Thoracic aorta (tissue), 2 donors: ENCODE data around the gene WHRN. TPM values are rescaled to one million over a fixed set of nuclear protein-coding genes. Genes with fewer than 3 reads are reported as not detected.

Source experiments
- ATAC-seq: fragments of 150-250 bp; one replicate; pipeline ENCODE4 v1.8.0; 2017; ENCODE audit warnings: low read depth; ENCODE audit not compliant: insufficient number of reproducible peaks, low FRiP score
- DNase-seq: peaks from one replicate; pipeline ENCODE4 v3.0.0-alpha.2; 2020; ENCODE audit warnings: low spot score
- H3K27ac ChIP-seq, 2 donors: fragments of 200-600 bp; sonication (generic); 1 replicate in 1 of 2; 2 replicates in 1 of 2; pipeline ENCODE4 v1.5.1; 2016; ENCODE audit warnings: mild to moderate bottlenecking in 2 of 2, moderate library complexity in 2 of 2
- H3K27me3 ChIP-seq: fragments of 200-600 bp; sonication (generic); replicated peaks from 2 replicates; pipeline ENCODE4 v1.6.0; 2016; ENCODE audit warnings: mild to moderate bottlenecking; ENCODE audit not compliant: insufficient read depth
- H3K36me3 ChIP-seq: fragments of 200-600 bp; sonication (generic); one replicate; pipeline ENCODE4 v1.5.1; 2016
- H3K4me1 ChIP-seq, 2 donors: fragments of 200-600 bp; sonication (generic); 1 replicate in 1 of 2; 2 replicates in 1 of 2; pipeline versions ENCODE4 v1.5.1 to v1.6.0; 2016; ENCODE audit warnings: low read depth in 2 of 2, mild to moderate bottlenecking in 1 of 2; ENCODE audit not compliant: control insufficient read depth in 1 of 2
- H3K4me3 ChIP-seq: fragments of 200-600 bp; sonication (generic); 2 replicates; pipeline ENCODE4 v1.5.1; 2016; ENCODE audit warnings: mild to moderate bottlenecking
- H3K9me3 ChIP-seq: fragments of 200-600 bp; sonication (generic); 2 replicates; pipeline ENCODE4 v1.5.1; 2016
- total RNA-seq, 2 donors: library from RNA; depleted of rRNA; stranded (reverse); fragments of >200 nt; gene quantifications; one replicate each; pipeline versions ENCODE4 v1.1.0 to v1.2.3, GENCODE V29; 2016
- TF ChIP-seq, protein P1 (sequence below): fragments of 200-600 bp; sonication (generic); IDR thresholded peaks from one replicate; pipeline ENCODE4 v1.5.1; 2019; ENCODE audit warnings: antibody characterized with exemption

Gene WHRN
- total RNA-seq, 2 donors from 2014 or later, result 4.1 to 5.1 TPM

- Histone ChIP-seq H3K4me3 (no peak overlapping the region), H3K9me3 (no peaks in the 10 kb centered on the region)
Observed at GRCh38 chr9:114476891-114477469, 28.3 kb downstream of the WHRN start.

DNA sequence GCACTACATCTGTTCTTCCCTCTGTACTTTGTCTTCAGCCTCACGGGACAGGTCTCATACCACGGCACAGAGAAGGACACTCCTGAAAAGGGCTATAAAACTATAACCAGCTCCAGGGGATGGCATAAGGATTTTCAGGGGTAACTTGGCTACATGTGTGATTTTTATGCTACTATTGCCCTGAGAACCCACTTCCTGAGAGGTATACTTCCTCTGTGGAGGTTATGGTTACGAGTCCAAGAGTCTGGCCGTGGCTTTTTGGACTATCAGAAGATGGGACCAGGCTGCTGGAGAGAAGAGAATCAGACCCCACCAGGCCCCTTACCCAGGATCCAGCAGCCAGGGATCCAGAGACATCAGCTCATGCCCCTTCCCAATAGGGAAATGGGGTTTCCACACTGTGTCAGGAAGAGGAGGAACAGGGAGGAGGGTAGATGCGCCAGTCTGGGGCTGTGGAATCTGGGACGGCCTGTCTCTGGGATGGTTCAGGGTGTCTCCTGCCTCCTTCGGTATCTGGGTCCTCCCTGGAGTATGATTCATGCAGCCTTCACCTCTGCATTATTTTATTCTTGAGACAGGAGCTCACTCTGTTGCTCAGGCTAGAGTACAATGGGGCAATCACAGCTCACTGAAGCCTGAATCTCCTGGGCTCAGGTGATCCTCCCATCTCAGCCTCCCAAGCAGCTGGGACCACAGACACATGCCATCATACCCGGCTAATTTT, 29.7 kb downstream of the WHRN start:
- Histone ChIP-seq H3K4me3 (no peak overlapping the region), H3K27ac (no peak overlapping the region), H3K4me1 (no peaks in the 10 kb centered on the region), H3K36me3 (no peaks in the 10 kb centered on the region), H3K27me3 (no peaks in the 10 kb centered on the region), H3K9me3 (no peaks in the 10 kb centered on the region)
- DNase-seq (no peak), ATAC-seq (no peak)
- TF ChIP-seq, protein P1, sequence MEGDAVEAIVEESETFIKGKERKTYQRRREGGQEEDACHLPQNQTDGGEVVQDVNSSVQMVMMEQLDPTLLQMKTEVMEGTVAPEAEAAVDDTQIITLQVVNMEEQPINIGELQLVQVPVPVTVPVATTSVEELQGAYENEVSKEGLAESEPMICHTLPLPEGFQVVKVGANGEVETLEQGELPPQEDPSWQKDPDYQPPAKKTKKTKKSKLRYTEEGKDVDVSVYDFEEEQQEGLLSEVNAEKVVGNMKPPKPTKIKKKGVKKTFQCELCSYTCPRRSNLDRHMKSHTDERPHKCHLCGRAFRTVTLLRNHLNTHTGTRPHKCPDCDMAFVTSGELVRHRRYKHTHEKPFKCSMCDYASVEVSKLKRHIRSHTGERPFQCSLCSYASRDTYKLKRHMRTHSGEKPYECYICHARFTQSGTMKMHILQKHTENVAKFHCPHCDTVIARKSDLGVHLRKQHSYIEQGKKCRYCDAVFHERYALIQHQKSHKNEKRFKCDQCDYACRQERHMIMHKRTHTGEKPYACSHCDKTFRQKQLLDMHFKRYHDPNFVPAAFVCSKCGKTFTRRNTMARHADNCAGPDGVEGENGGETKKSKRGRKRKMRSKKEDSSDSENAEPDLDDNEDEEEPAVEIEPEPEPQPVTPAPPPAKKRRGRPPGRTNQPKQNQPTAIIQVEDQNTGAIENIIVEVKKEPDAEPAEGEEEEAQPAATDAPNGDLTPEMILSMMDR, result no peak

More at GRCh38 chr9:114476891-114477469, 28.3 kb downstream of the WHRN start:
- DNase-seq (no peak), ATAC-seq (no peak)
- Histone ChIP-seq H3K27me3 (no peaks in the 10 kb centered on the region), H3K27ac (no peak overlapping the region), H3K36me3 (no peaks in the 10 kb centered on the region), H3K4me1 (no peaks in the 10 kb centered on the region)
- TF ChIP-seq, protein P1, result no peak

GRCh38 chr9:114474425-114474824, 30.8 kb downstream of the WHRN start:
- H3K9me3 ChIP-seq, result no peaks in the 10 kb centered on the region
- H3K27ac ChIP-seq, result no peak overlapping the region
- H3K27me3 ChIP-seq, result no peaks in the 10 kb centered on the region
- no peak overlapping the region for H3K4me3 ChIP-seq
- ATAC-seq (no peak), DNase-seq (no peak)
- H3K4me1 ChIP-seq, result no peaks in the 10 kb centered on the region
- TF ChIP-seq, protein P1, result no peak
- no peaks in the 10 kb centered on the region for H3K36me3 ChIP-seq

DNA sequence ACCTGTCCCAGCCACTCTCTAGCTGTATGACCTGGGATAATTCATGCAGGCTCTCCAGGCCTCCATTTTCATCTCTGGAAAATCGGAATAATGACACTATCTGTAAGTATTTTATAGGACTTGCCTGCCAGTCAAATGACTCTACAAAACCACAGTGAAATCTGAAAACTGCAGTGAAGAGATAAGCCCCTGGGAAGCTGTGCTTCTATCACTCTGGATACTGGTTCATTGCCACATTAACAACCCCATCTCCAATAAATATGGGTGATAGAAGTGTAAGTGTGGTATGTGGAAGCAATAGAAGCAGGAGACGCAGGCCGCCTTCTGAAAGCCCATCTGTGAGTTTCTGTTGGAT, 31.8 kb downstream of the WHRN start:
- Histone ChIP-seq H3K27ac (no peak overlapping the region), H3K4me3 (no peak overlapping the region), H3K4me1 (no peaks in the 10 kb centered on the region), H3K36me3 (no peaks in the 10 kb centered on the region), H3K9me3 (no peaks in the 10 kb centered on the region), H3K27me3 (no peaks in the 10 kb centered on the region)
- DNase-seq (no peak), ATAC-seq (no peak)
- TF ChIP-seq, protein P1, result no peak

- ATAC-seq (no peak), DNase-seq (no peak)
- Histone ChIP-seq H3K36me3 (no peaks in the 10 kb centered on the region), H3K4me1 (no peaks in the 10 kb centered on the region), H3K27me3 (no peaks in the 10 kb centered on the region), H3K9me3 (no peaks in the 10 kb centered on the region), H3K27ac (no peak overlapping the region), H3K4me3 (no peak overlapping the region)
- TF ChIP-seq, protein P1, result no peak
Observed at GRCh38 chr9:114472765-114473446, 32.4 kb downstream of the WHRN start.
